CMK (cell line): ENCODE results near the gene PDE2A.
A peak's percentile ranks its signal among the peaks of the same experiment; 100 is the strongest.
"Not testable (repeated sequence)": the region's sequence is repeated elsewhere in the genome, so short reads cannot be mapped to it uniquely, and the experiment has no call there.

Experiments used
- DNase-seq: peaks from one replicate; pipeline ENCODE4 v3.0.0-alpha.2; 2010; ENCODE audit warnings: low read depth

PDE2A gene

GRCh38 chr11:72575533-72576242, 98.5 kb downstream of the PDE2A start:
- DNase-seq, result no peak

GRCh38 chr11:72574548-72575460, 99.4 kb downstream of the PDE2A start:
- DNase-seq, result no peak

GRCh38 chr11:72573855-72574445, 100.3 kb downstream of the PDE2A start:
- no peak for DNase-seq

- peak; percentile 51 for DNase-seq
Measured at GRCh38 chr11:72573072-72573854, 101.0 kb downstream of the PDE2A start.

- not testable (repeated sequence) for DNase-seq
Measured at GRCh38 chr11:72572540-72572939, 101.7 kb downstream of the PDE2A start.

GRCh38 chr11:72570893-72571661, 103.1 kb downstream of the PDE2A start:
- DNase-seq, result no peak

GRCh38 chr11:72569966-72570892, 104.0 kb downstream of the PDE2A start:
- DNase-seq, result no peak

GRCh38 chr11:72568861-72569260, 105.4 kb downstream of the PDE2A start:
- no peak for DNase-seq

GRCh38 chr11:72562431-72562830, 111.8 kb downstream of the PDE2A start:
- no peak for DNase-seq

- no peak for DNase-seq
Measured at GRCh38 chr11:72561856-72562255, 112.4 kb downstream of the PDE2A start.

- not testable (repeated sequence) for DNase-seq
Measured at GRCh38 chr11:72560864-72561263, 113.4 kb downstream of the PDE2A start.

- no peak for DNase-seq
Measured at GRCh38 chr11:72556433-72556832, 117.8 kb downstream of the PDE2A start.

GRCh38 chr11:72555014-72555522, 119.2 kb downstream of the PDE2A start:
- not testable (repeated sequence) for DNase-seq

GRCh38 chr11:72553706-72554105, 120.5 kb downstream of the PDE2A start:
- no peak for DNase-seq

GRCh38 chr11:72552399-72552910, 121.8 kb downstream of the PDE2A start:
- no peak for DNase-seq

GRCh38 chr11:72551571-72551970, 122.7 kb downstream of the PDE2A start:
- no peak for DNase-seq

GRCh38 chr11:72548463-72548862, 125.8 kb downstream of the PDE2A start:
- DNase-seq, result no peak

GRCh38 chr11:72546866-72547265, 127.4 kb downstream of the PDE2A start:
- DNase-seq, result no peak

GRCh38 chr11:72544589-72544988, 129.6 kb downstream of the PDE2A start:
- no peak for DNase-seq
